ENCODE data around the gene RELB. TPM values are rescaled to one million over a fixed set of nuclear protein-coding genes. Genes with fewer than 3 reads are reported as not detected.

RELB gene
- total and polyA plus RNA-seq, 2 of the 4 experiments (the other 2 are of a cell fraction): 5.0 to 17.2 TPM

DNA sequence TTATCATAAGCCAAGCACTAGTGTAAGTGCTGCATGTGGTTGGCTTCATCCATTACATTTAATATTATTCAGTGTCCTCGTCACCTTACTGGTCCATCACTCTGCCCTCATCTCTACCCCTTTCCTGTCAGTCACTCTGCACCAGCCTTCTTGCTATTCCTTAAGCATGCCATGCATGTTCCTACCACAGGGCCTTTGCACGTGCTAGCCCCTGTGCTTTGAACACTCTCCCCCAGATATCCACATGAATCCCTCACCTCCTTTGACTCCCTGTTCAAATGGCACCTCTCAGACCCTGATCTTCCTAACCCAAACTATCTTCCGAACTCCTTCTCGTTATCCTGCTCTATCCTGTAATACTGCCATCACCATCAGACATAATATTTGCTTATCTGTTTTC lies 3.2 kb upstream of the RELB start:
- H3K18ac ChIP-seq (ENCODE audit: low read depth, low read length): no peak overlapping the region
- no peak overlapping the region for H3K4ac ChIP-seq (ENCODE audit: low read depth, low read length)
- no peak overlapping the region for H4K5ac ChIP-seq (ENCODE audit: low read depth, low read length)
- no peak overlapping the region for H2AK5ac ChIP-seq (ENCODE audit: low read depth, low read length)
- DNase-seq: no peak
- H3K9me1 ChIP-seq (ENCODE audit: insufficient read depth, low read length): peaks cover 11% of the 10 kb centered on the region; the same call in 1 of the 2 replicates
- H2BK15ac ChIP-seq (ENCODE audit: low read depth, low read length): no peak overlapping the region
- H4K20me1 ChIP-seq (ENCODE audit: insufficient read depth, low read length): peaks cover 3% of the 10 kb centered on the region; the same call in 1 of the 2 replicates
- no peak overlapping the region for H4K8ac ChIP-seq (ENCODE audit: low read depth in 2 of 2, low read length in 2 of 2)
- no peak for TF ChIP-seq CTCF (conservative IDR thresholded peaks at IDR 0.05; ENCODE audit: low read depth, low read length)
- no peak for TF ChIP-seq BHLHE40 (IDR thresholded peaks at IDR 0.05; ENCODE audit: low read depth, low read length)
- TF ChIP-seq RCOR1 (IDR thresholded peaks at IDR 0.05; ENCODE audit: insufficient replicate concordance, low read length): no peak
- TF ChIP-seq CHD1 (IDR thresholded peaks at IDR 0.05; ENCODE audit: low read depth, low read length): no peak
- TF ChIP-seq POLR2A (IDR thresholded peaks at IDR 0.05; ENCODE audit: low read depth, low read length): no peak
- TF ChIP-seq NFE2L2 (IDR thresholded peaks at IDR 0.05; ENCODE audit: low read depth, low read length): no peak
- TF ChIP-seq RAD21 (IDR thresholded peaks at IDR 0.05; ENCODE audit: low read length): no peak
- no peak for TF ChIP-seq MAFK (IDR thresholded peaks at IDR 0.05; ENCODE audit: low read depth, low read length)
- TF ChIP-seq FOS (IDR thresholded peaks at IDR 0.05; ENCODE audit: low read depth, low read length): no peak
- no peak for TF ChIP-seq RFX5 (IDR thresholded peaks at IDR 0.05; ENCODE audit: low read depth, low read length)
- no peak overlapping the region for H2BK120ac ChIP-seq (ENCODE audit: low read depth, low read length)
- no peak overlapping the region for H2AFZ ChIP-seq (replicated peaks; ENCODE audit: low read length, poor library complexity)
- WGBS, 2 experiments (ENCODE audit: extremely low coverage in 2 of 2, insufficient read length in 1 of 2): 86 to 100% methylated on average over 2 of the region's 4 CpGs
- H2AK9ac ChIP-seq (replicated peaks; ENCODE audit: low read depth, low read length, poor library complexity): no peak overlapping the region
- H3K36me3 ChIP-seq (ENCODE audit: control insufficient read depth, insufficient read depth, low read length): peaks cover 8% of the 10 kb centered on the region; the same call in 1 of the 2 replicates
- H3K4me1 ChIP-seq (ENCODE audit: control insufficient read depth, insufficient read depth, low read length): peaks cover 6% of the 10 kb centered on the region
- dilution Hi-C loops (cut with HindIII; ENCODE audit: low sequenced_read_pairs, unreplicated experiment): no loop called here
- no peak overlapping the region for H3K14ac ChIP-seq (replicated peaks; ENCODE audit: low read depth, low read length)
- no TSS peak for BruUV-seq (replicated peaks)
- no peak overlapping the region for H3K4me2 ChIP-seq (ENCODE audit: low read depth, low read length)
- H3K79me1 ChIP-seq (ENCODE audit: low read depth in 1 of 2, low read length in 2 of 2): peaks cover 9% of the 10 kb centered on the region in 2 experiments
- H4K91ac ChIP-seq (ENCODE audit: insufficient read depth, low read depth, low read length): no peak overlapping the region
- no peak overlapping the region for H3K27ac ChIP-seq (ENCODE audit: insufficient read depth, low read length)
- no peaks in the 10 kb centered on the region for H3K27me3 ChIP-seq (ENCODE audit: control insufficient read depth, insufficient read depth, low read length)
- H3K56ac ChIP-seq (ENCODE audit: extremely low read depth, insufficient read depth, low read length): no peak overlapping the region
- H3K9ac ChIP-seq (ENCODE audit: low read depth, low read length): no peak overlapping the region
- no peak overlapping the region; the same call in 1 of the 2 replicates for H3K23ac ChIP-seq (ENCODE audit: low read depth, low read length)
- no peak overlapping the region for H3K4me3 ChIP-seq (ENCODE audit: insufficient read depth, low read depth, low read length)
- no peak overlapping the region for H2BK5ac ChIP-seq (ENCODE audit: low read depth, low read length, poor library complexity, severe bottlenecking)
- in situ Hi-C loops (cut with MboI; ENCODE audit: low sequenced_read_pairs): no loop called here
- H2BK20ac ChIP-seq (ENCODE audit: low read depth, low read length): no peak overlapping the region
- no peaks in the 10 kb centered on the region for H3K9me3 ChIP-seq (ENCODE audit: control insufficient read depth, insufficient read depth, low read length)
- intact Hi-C loops (cut with micrococcal nuclease): no loop called here
- ChIA-PET POLR2A (ENCODE audit: unreplicated experiment) (no interaction called here), CTCF (no interaction called here)
- ATAC-seq (ENCODE audit: low read depth): no peak

Measured in IMR-90 (cell line).